GM21381 (cell line): ENCODE data around the gene SPRYD4.
"Not testable (repeated sequence)": the region's sequence is repeated elsewhere in the genome, so short reads cannot be mapped to it uniquely, and the experiment has no call there.

Source experiments
- ATAC-seq: cut with Tn5 transposase; IDR thresholded peaks from one replicate; pipeline ENCODE4 v1.9.1; 2021; ENCODE audit warnings: mild to moderate bottlenecking, moderate library complexity; ENCODE audit not compliant: unreplicated experiment

SPRYD4 gene

DNA sequence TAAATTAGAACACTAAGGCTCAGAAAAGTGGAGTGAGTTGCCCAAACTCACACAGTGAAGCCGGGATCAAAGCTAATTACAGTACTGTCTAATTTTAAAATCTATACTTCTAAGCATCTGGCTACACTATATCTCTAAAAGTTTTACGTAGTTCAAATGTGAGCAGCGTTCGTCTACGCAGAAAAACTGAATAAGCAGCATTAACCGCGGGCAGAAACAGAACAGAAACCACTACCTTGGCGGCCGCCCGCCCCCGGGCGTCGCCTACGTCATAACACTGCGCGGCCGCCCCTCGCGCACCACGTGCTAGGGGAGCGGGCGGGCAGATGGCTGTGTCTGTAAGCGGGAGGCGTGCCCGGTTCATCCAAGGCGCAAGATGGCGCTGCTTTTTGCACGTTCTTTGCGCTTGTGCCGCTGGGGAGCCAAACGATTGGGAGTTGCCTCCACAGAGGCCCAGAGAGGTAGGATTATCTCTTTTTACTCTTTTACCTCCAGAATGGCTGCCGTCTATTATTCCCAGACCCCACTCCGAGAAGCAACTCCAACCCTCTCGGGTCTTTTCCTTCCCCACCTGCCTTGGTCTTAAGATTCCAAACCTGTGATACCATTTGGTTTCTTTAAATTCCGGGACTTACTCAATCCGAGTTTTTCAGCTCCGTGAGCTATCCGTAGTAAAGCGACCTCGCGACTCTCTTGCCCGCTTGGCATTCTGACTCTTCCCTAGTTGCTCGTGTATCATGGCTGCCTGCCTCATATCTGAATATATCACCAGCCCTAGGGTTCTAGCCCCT, at the start of gene SPRYD4:
Gene SPRYD4 (plus strand): TSS at position 363 of the 791 bp plus-strand sequence. CDS start 14 bp downstream, at position 377.
- peak; percentile 90 for ATAC-seq

- no peak for ATAC-seq
These were observed 48.0 kb upstream of the SPRYD4 start for GRCh38 chr12:56420411-56420810.

DNA sequence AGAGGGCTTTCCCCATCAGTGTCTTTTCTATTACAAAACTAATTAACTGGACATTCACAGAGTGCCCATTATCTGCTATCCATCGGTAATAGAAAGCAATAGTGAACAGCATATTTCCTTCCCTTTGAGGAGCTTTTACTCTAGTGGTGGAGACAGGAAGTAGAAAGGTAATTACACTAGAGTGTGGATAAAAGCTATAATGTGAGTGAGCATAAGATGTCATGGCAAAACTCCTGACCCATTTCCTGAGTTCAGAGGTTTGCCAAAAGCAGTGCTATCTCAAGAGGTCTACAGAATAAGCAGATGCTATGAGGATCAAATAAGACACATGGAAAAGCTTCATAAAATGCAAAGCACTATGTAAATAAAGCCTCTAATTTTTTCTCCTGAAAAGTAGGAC, 43.2 kb upstream of the SPRYD4 start:
- ATAC-seq = no peak

GRCh38 chr12:56425940-56426438, 42.4 kb upstream of the SPRYD4 start:
- no peak for ATAC-seq

GRCh38 chr12:56431288-56431687, 37.1 kb upstream of the SPRYD4 start:
- no peak for ATAC-seq

GRCh38 chr12:56431850-56432249, 36.5 kb upstream of the SPRYD4 start:
- no peak for ATAC-seq

DNA sequence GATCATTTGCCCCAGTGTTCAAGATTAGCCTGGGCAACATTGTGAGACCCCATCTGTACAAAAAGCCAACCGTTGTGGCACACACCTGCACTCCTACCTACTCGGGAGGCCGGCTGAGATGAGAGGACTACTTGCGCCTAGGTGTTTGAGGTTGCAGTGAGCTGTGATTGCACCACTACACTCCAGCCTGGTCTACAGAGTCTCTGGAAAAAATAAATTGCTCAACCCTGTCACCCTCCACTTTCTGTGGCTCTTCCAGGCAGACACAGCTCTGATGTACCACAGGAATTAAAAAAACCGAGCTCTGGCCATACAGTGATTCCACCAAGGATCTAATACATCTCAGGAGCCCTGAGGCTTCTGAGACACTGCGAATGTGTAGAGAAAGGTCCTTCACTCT, 33.5 kb upstream of the SPRYD4 start:
- ATAC-seq = no peak

- no peak for ATAC-seq
These were observed 30.8 kb upstream of the SPRYD4 start for GRCh38 chr12:56437430-56438176.

- not testable (repeated sequence) for ATAC-seq
These were observed 25.2 kb upstream of the SPRYD4 start for GRCh38 chr12:56443208-56443607.

- peak; percentile 94 for ATAC-seq
These were observed 19.3 kb upstream of the SPRYD4 start, which contains the start of gene TIMELESS for GRCh38 chr12:56448860-56449621. TIMELESS (minus strand) TSS chr12:56449426; CDS start chr12:56434170, 15,256 bp downstream.

DNA sequence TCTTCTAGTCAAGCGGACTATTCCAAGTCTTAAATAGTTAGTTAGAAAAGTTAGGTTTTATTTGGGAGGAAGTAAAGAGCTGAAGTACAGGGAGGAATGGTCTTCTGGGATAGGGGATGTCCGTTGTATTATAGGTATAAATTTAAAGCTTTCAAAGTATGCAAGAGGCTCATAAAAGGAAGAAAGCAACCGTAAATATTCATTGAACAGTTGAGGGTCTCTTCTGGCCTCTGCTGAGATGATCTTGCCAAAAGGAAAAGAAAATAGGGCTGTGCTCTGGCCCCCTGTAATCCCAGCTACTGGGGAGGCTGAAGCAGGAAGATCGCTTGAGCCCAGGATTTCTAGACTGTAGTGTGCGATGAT, 18.8 kb upstream of the SPRYD4 start:
- ATAC-seq = no peak

- no peak for ATAC-seq
These were observed 18.1 kb upstream of the SPRYD4 start for GRCh38 chr12:56450241-56450640.

DNA sequence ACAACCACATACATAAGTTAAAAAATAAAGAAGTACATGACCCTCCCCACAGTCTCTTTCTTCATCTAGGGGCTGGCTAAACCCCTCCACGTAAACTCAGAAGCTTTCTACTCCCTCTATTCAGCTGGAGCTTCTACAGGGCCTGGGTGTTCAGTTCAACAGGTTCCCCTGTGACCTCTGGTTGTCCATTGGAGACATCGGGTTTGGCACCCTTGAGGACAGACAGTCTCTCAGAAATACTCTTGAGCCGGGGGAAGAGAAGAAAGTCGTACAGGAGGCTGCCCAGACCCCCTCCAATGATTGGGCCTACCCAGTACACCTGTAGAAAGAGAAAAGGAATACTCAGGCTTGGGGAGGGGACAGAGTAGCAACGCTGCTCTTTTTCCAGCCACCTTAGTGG, 17.2 kb upstream of the SPRYD4 start:
- no peak for ATAC-seq

GRCh38 chr12:56454557-56454956, 13.8 kb upstream of the SPRYD4 start, which contains the start of gene MIP:
MIP (minus strand) TSS chr12:56454657; CDS start chr12:56454613, 44 bp downstream.
- ATAC-seq = no peak

- no peak for ATAC-seq
These were observed 10.6 kb upstream of the SPRYD4 start for GRCh38 chr12:56457817-56458216.

DNA sequence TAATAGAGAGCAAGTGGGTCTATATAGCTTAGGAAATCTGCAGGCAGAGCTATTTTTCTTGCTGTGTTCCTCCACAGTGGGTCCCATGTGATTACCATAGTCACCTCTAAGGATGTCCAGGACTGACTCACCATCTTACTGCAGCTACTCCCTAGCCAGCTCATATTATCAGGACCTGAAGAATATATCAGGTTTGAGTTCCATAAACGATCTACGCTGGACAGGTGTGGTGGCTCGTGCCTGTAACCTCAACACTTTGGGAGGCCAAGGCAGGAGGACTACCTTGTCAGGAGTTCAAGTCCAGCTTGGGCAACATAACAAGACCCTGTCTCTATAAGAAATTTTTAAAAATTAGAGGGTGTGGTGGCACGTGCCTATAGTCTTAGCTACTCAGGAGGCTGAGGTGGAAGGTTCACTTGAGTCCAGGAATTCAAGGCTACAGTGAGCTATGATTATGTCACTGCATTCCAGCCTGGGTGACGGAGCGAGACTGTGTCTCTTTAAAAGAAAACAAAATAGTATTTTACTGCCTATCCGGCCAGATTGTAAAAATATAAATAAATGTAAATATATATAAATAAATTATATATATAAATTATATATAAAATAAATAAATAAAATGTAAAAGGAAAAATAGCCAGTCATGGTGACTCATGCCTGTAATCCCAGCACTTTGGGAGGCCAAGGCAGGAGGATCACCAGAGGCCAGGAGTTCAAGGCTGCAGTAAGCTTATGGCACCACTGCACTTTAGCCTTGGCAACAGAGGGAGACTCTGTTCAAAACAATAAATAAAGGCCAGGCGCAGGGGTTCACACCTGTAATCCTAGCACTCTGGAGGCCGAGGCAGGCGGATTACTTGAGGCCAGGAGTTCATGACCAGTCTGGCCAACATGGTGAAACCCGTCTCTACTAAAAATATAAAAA, 6.9 kb upstream of the SPRYD4 start:
- ATAC-seq = no peak

DNA sequence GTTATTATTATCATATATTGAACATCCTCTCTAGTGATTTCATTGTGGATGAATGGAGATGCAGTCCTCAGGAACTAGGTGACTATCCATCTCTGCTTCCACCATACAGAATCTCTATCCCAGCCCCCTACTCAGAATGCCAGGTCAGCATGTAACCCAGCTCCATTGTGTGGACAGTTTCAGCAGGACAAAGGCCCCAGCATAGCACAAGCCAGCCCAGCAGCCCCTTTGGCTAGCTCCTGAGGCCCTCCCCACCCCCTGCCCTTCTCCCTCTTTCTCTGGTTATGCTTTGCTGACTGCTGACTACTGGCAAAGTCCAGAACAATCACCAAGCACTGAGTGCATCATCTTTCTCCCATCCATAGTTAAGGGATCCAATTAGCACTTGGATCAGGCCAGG, 5.8 kb upstream of the SPRYD4 start:
- no peak for ATAC-seq

DNA sequence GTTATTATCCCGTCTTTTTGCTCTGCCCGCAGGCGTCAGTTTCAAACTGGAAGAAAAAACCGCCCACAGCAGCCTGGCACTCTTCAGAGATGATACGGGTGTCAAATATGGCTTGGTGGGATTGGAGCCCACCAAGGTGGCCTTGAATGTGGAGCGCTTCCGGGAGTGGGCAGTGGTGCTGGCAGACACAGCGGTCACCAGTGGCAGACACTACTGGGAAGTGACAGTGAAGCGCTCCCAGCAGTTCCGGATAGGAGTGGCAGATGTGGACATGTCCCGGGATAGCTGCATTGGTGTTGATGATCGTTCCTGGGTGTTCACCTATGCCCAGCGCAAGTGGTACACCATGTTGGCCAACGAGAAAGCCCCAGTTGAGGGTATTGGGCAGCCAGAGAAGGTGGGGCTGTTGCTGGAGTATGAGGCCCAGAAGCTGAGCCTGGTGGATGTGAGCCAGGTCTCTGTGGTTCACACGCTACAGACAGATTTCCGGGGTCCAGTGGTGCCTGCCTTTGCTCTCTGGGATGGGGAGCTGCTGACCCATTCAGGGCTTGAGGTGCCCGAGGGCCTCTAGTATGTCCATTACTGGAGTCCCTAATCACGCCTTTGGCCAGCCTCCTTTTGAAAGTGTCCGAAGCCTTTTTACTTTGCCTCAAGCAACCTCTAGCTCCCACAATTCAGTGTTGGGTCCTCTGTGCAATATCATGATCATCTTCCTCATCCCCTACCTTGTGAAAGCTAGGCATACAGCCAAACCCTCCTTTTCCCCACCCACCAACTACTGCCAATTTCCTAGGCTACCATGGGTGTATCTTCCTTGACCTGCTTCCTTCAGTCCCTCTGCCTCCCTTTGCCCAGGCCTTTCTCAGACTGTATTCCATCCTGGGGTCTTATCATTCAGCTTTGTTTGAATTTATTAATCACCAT, 891 bp downstream of the SPRYD4 start:
- peak; percentile 4 for ATAC-seq

DNA sequence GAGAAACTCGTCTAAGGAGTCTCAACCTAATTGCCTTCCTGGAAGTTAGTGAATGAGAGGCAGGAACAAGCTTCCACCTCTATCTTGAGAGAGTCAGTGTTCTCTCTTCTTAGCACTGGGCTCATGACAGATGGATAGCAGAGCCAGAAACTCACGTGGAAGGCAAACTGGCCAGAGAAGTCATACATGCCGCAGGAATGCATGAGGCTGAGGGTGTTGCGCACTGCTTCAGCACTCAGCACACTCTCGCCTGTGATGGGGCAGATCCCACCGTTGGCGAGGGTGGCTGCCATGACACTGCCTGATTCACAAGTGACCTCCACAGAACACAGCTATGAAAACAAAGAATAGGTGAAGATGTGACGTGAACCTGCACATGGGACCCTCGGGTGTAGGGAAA, 6.0 kb downstream of the SPRYD4 start:
- ATAC-seq = no peak
